ENCODE results near the gene ZMYND8. TPM values are rescaled to one million over a fixed set of nuclear protein-coding genes. Genes with fewer than 3 reads are reported as not detected.

Gene ZMYND8
- polyA plus RNA-seq, 3 donors, result 41.8 to 44.2 (median 43.6) TPM

DNA sequence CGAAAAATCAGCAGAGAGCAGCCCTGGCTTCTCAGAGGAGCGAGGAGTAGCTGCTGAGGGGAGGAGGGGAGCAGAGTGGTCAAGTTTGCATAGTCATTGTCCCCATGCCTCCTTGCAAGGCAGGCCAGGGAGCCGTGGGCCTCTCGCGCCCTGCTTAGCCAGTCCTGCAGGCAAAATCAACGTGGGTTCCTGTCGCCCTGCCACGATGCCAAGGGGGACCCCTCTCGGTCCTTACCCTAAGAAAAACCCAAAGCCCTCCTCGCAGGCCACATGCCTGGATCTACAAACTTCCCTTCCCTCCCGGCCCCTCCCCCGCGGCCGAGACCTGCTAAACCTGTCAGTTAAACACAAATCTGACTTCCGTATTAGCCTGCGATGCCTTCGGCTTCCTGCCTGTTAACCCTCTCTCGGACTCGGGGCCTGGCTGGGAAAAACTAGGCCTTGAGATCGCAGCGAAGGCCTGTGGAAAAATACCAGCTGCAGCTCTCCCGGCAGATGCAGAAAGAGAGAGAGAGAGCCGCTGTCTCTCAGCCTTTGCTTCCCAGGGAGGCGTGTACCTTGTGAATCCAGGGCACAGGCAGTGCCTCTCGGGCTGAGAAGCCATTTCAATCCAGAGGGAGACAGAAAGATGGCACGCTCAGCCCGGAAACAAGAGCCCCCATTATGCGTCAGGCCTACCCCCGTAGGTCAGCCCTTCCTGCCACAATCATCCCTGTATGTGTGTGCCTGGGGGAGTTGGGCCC, 968 bp upstream of the ZMYND8 start:
- peak in 9 of 11 donors; percentile 74 to 91 (median 84) for DNase-seq (ENCODE audit: extremely low read depth in 1 of 11, low read depth in 9 of 11, low spot score in 4 of 11)

DNA sequence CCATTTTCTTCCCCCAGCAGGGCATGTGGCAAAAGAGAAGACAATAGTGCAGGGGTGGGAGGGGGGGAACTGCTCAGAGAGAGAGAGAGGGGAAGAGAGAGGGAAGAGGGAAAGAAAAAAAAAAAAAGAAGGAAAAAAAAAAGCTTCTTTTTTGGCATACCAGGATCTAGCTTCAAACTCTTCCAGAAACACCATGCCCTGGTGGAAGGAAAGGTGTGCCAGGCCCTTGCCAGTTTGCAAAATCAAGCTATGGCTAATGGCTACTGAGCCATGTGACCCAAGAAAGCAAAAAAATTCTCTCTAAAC, 326 bp downstream of the ZMYND8 start:
- no peak for DNase-seq (ENCODE audit: extremely low read depth in 1 of 11, low read depth in 9 of 11, low spot score in 4 of 11)

DNA sequence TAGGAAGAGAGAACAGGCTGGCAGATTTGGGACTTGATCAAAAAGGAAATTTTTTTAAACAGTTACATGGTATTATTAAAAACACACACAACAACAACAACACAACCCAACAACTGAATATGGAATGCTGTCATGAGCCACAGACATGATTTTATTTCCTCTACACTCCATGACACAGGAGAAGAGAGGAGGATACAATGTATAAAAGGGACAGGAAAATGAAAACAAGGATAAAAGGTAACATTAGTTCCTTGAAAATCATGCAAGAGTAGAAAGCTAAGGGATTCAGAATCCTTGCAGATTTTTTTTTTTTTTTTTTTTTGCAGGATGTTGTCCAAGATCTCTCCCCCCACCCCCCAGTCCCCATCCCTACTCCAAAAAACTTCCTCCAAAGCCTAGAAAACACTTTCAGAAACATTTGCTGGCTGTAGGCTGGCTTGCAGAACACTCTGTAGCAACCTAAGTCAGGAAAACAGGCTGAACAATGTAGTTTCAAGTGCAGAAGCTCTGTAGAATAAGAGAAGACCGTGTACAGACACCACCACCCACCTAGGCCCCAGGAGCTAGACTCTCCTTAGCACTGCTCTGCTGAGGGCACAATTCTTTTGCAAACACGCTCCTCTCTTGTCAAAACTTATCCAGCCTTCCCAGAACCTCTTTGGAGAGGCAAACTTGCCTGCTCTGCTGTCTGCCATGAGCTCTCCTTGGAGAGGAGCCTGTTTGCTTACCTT, 845 bp downstream of the ZMYND8 start:
- DNase-seq (ENCODE audit: extremely low read depth in 1 of 11, low read depth in 9 of 11, low spot score in 4 of 11), result no peak

DNA sequence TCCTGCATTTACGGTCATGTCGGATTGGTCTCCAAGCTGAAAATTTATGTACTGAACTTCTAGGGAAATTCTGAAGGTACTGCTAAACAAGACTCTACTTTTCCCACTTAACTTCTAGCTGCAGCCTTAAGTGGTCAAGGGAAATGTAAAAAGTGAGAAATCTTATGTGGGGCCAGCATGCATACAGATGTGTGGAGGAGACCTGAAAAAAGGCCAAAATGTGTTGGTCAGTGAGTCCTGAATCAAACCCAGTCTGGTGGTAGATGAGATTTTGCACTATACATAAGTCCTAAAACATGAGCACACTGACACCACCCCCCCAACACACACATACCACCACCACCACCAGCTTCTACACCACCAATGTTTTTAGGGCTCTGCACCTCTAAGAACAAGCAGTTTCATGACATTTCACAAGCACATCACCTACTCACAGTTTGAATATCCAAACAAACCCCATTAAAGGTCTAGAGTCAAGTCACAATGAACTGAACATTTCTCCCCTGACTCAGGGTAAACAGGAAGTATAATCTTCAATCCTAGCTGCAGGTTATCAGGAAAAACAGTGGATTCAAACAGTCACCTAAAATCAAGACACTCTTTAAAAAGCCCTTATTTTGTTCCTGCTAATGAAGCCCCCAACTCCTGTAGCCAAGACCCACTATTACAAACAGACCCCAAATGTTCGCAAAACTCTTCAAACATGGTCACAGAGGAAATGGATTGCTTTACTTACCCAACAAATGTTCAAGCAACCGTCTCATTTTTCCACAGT, 1.6 kb downstream of the ZMYND8 start:
- DNase-seq (ENCODE audit: extremely low read depth in 1 of 11, low read depth in 9 of 11, low spot score in 4 of 11), result no peak

DNA sequence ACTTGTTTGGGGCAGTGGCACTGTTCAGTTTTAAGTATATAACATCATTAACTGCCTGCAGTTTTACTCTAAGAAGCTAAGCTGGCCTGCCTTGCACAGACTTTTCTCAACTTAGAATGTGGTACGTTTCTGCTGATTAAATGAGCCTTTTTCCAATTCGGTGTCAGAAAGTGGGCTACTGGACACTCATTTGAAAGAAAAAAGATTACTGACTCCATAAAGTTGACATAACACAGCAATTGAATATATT, 2.1 kb downstream of the ZMYND8 start:
- no peak for DNase-seq (ENCODE audit: extremely low read depth in 1 of 11, low read depth in 9 of 11, low spot score in 4 of 11)

DNA sequence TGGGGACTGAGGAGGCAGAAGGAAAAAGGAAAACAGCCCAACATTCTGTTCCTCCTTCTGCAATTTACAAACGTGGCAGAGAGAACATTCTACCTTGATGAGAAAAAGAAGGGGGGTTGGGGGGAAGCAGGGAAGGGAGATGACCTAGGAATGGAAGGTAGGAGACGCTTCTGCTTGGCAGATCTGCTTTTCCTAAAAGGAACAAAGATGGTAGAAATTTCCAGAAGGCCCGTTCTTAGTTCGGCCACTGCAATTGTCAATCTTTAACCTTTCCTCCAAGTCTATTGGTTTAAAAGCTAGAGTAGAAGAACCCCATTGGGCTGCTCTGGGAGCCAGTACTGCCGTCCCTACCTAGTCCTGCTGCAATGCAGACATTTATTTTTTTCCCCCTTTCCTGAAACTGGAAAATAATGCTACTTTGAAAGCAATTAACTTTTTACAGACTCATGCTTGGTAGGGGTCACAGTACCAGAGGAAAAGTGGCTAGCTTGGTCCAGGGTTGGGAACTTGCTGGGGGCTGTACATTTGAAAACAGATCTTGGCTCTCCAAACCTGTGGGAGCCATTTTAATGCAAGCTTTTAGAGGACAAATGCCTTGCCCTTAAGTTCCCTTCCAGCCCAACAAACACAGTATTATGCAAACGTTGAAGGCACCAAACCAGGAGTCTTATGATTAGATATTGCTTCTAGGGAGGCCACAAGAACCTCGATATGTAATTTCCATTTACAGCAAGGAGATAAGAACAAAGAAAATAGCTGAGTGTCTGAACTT, 2.6 kb downstream of the ZMYND8 start:
- no peak for DNase-seq (ENCODE audit: extremely low read depth in 1 of 11, low read depth in 9 of 11, low spot score in 4 of 11)

DNA sequence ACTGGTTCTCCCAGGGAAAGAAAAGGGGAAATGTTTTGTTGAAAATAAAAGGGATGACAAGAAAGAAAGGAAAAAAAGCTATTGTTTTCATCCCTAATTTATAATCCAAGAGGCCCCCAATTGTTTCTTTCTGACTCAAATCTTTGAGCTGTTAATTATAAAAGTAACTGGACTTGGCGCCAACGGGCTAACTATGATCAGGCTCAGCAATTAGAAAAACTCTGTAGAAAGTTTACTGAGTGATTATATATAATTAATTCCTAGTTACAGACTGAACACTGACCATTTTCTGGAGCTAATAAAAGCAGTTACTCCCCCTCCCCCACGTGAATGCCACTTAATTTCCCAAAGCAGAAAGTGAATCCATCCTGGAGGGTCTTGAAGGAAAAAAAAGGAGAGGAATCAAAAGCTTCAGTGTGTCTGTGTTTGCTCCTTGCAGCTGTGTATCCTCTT, 3.2 kb downstream of the ZMYND8 start:
- DNase-seq (ENCODE audit: extremely low read depth in 1 of 11, low read depth in 9 of 11, low spot score in 4 of 11), result no peak

DNA sequence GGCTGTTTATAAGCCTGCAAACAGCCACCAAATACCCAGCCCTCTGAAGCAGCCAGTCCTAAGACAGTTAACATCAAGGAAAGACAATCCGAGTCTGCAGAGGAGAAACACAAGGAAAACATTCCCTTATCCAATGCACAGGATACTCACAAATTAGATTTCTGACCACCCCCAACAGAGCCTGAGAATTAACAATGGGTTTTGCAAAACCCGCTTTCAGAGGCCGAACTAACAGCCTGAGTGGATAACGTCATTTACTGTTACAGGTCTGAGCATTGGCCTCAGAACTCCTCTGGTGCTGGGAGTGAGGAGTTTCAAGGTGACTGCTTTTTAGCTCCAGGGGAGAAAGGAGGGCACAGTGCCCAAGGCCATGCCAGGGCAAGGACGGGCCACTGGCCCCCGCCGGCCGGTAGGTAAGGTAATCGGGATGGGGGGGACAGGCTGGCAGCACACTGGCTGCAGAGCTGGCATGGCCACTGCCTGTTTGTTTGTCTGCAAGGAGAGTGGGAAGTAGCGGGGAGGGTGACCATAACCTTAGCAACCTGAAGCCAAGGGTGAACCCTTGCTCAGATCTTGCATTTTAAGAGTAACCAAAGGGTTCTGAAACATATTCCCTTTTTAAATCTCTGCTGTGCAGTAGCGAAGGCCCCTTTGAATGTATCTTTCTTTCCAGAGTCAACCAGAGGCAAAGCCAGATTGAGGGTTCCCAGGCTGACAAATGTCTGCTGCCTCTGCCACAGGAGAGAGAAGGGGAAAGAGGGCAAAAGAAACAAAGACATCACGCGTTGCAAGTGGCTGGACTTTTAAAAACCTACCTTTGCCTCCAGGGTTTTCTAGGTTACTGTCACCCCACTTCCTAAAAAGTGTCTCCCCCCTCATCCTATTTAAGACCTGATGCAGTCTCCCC, 3.9 kb downstream of the ZMYND8 start:
- DNase-seq (ENCODE audit: extremely low read depth in 1 of 11, low read depth in 9 of 11, low spot score in 4 of 11), result no peak

DNA sequence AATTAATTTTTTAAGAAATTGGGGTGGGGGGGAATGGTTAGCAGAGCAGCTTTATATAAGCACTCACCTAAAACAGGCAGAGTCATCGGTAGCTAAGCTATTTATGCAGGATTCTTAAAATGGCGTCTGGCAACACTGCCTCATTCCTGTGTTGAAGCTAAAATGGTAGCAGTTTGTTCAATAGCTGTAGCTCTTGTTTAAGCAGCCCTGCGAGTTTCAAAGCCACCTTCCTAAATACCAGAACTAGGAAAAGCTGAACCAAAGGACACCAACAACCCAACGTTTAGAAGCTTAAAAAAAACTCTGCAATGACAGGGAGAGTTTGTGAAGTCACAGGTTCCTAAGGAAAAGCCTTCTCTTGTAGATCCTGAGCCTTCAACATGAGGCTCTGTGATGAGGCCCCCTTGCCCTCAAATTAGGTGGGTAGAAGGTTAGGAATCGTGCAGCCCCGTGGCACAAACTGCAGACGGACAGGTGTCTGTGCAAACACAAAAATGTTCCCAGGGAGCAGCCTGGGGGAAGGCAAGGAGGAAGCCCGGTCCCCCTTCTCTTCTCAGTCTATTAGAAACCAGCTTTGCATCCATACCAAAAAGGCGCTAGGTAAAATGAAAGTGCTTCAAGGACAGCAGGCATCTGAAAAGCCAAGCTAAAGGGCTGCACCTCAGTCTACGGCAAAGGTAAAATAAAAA, 4.7 kb downstream of the ZMYND8 start:
- no peak for DNase-seq (ENCODE audit: extremely low read depth in 1 of 11, low read depth in 9 of 11, low spot score in 4 of 11)

DNA sequence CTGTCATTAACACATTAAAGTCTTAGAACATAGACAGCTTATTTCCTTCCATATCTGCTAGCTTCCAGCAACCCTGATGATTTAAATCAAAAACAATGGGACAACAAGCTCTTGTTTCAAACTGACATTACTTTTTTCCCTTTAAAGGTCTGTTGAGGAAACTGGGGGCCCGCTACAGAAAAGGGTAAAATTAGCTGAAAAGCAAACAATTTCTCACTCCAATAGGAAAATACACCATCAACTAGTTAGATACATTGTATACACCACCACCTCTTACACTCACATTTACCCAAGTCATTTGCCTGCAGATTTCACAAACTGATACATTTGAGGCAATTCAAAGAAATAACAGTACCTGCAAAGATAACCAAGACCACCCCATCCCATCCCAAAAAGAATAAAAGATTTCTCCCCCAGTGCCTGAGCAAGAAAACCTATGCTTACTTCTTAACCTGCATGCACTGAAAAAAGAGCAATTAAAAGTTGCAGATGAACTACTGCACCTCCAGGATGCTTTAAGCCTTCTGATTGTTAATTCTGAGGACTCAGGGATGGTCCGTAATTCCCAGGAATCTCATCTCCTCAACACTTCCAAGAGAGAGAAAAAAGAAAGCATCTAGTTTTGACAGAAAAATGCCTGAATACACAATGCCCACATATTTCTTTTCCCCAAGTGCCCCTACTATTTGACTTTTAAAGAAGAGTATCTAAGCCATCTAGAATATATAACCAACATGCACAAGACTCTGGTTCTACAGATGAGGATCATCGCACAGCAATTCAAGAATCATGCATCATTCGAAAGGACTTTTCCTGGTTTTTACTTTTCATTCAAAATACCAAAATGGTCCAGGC, 5.6 kb downstream of the ZMYND8 start:
- no peak for DNase-seq (ENCODE audit: extremely low read depth in 1 of 11, low read depth in 9 of 11, low spot score in 4 of 11)

DNA sequence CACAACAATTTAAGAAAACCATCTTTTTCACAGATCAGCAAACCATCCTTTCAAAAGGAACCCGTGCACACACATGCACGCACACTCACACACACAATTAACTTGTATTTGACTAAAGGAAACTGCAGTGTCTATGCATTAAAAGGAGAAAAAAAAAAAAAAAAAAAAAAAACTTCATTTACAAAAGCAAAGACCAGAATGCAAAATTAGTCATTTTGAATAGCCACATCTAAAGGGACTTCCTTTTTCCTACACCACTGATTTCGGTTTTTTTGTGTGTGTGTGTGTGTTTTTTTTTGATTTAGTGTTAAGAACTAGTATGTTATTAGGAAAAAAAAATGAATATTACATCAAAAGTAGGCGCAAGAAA, 6.3 kb downstream of the ZMYND8 start:
- DNase-seq (ENCODE audit: extremely low read depth in 1 of 11, low read depth in 9 of 11, low spot score in 4 of 11), result no peak

DNA sequence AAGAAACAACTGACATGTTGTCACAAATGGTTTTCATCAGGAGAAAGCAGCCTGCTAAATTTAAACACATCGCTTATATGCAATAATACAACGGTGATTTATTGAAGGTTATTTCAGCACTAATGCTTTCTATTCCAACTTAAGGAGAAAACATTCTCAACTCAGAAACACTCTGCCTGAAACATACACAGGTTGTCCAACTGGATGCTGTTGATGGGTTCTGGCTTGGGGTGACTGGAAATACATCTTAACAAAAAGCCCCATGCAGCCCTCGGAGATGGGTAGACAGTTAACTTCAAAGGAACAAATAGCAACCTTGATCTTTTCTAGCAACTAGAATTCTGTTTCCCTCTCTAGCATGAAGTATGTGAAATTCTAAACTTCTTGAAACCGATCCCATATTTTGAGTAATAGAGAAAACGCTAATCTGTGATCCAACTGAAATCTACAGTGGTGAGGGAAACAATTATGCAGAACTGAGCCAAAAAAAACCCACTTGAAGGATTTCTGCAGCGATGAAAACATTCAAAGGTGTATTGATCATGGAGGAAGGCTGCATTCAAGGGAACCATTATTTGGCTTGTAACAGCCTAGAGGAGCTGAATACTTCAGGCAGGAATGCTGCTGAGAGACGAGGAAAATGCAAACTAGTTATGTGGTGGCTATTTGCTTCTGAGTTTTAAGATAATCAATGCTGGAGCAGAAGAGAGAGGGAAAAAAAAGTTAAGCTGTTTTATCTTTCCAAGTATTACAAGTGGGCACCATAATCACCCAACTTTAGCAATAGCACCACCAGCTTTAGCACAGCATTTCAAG, 6.9 kb downstream of the ZMYND8 start:
- DNase-seq (ENCODE audit: extremely low read depth in 1 of 11, low read depth in 9 of 11, low spot score in 4 of 11), result no peak

DNA sequence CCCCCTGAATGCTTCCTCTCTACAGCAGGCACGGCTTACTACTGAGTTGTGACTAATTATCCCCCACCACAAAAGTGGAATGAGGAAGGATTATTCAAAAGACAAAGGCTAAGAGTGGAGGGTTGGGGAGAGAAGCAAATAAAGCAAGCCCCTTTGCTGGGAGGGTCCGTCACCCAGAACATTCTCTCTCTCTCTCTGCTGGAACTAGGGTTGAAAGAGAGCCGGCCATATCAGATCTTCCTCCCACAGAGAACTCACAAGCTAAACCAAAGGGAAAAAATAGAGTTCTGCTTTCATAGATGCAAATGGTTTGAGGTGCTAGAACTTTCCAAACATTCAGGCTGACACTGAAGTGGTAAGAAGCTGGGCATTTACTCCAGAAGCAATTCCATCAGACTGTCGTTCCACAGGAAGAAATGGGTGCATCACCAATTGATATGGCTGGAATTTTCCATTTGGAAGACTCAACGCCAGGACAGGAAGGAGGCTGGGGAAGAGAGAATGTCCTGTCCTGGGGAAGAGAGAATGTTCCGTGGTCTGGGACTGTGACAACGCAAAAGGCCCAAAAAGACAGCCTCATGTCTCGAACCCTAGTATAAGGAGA, 7.9 kb downstream of the ZMYND8 start:
- no peak for DNase-seq (ENCODE audit: extremely low read depth in 1 of 11, low read depth in 9 of 11, low spot score in 4 of 11)

DNA sequence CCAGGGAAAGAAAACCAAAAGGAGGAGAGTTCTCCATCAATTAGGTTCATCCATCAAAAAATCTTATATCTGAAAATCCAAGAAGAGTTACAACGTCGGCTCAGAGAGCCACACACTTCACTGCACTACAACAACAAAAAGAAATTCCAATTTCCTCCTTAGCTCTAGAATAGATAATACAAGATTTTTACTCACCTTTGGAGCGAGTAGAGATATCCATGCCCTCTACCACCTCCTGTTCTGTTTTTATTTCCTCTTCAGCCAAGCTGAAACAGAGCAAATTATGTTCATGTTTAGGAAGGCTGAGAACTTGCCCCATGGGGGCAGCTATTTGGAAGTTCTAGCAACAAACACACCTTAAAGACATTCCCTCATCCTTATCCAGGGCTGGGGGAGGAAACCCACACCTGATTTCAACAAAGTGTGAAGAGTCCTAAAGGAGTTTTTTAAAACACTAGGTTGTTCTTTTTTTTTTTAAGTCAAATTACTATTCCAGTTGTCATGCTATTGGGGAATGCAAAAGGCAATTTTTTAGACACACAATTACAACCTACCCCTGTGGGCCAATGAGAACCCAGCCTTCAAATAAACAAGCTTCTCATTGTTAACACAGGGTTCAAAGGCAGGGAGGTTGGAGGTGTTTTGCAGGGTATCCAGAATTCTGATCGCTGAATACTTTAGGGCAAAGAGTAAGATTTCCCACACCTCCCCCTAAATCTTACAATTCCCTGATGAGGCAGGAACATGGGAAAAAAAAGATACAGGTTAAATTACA, 8.7 kb downstream of the ZMYND8 start:
- DNase-seq (ENCODE audit: extremely low read depth in 1 of 11, low read depth in 9 of 11, low spot score in 4 of 11), result no peak

DNA sequence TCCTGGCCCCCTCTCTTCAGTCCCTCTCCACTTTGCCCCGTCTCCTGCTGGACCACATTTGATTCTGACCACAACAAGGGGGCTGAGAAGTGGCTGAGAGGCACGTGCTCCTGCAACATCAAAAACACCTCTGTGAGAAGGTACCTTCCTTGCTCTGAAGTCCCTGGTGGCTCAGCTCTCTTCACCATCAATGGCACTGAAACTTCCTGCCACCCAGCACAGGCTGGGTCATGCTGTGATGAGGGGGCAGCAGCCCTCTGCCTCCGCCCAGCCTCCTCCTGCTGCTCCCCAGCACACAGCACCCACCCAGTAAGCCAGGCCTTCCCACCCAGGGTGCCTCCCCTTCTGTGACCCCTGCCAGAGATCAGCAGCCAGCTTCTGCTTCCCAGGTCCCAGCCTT, 10.3 kb downstream of the ZMYND8 start:
- no peak for DNase-seq (ENCODE audit: extremely low read depth in 1 of 11, low read depth in 9 of 11, low spot score in 4 of 11)
